HL-60 (cell line): ENCODE data around the gene RIBC2.

Experiments
- DNase-seq, 2 experiments: peaks; one replicate each; pipeline ENCODE4 v3.0.0-alpha.2; 2010 to 2020; ENCODE audit warnings: low read depth in 1 of 2, low spot score in 1 of 2
- H3K27ac ChIP-seq: fragments of 250-450 bp; sonication (Bioruptor Pico); replicated peaks from 2 replicates; pipeline ENCODE4 v1.5.1; 2020; ENCODE audit warnings: mild to moderate bottlenecking, moderate library complexity
- H3K27me3 ChIP-seq: fragments of 250-450 bp; sonication (Bioruptor Pico); 2 replicates; pipeline ENCODE4 v1.5.1; 2021; ENCODE audit warnings: mild to moderate bottlenecking, moderate library complexity; ENCODE audit not compliant: insufficient read depth, poor library complexity, severe bottlenecking
- H3K4me3 ChIP-seq: replicated peaks from 2 replicates; pipeline ENCODE4 v1.5.1; 2011; ENCODE audit warnings: mild to moderate bottlenecking, control low read depth, low read length; ENCODE audit not compliant: insufficient read depth
- GABPA ChIP-seq: IDR thresholded peaks from 2 replicates; pipeline ENCODE4 v1.6.1; 2012; ENCODE audit warnings: low read depth
- POLR2AphosphoS5 ChIP-seq: IDR thresholded peaks from 2 replicates; pipeline ENCODE4 v1.6.1; 2012; ENCODE audit warnings: low read depth
- REST ChIP-seq: IDR thresholded peaks from 2 replicates; pipeline ENCODE4 v1.6.1; 2012; ENCODE audit warnings: low read depth; ENCODE audit not compliant: insufficient replicate concordance
- SPI1 ChIP-seq: IDR thresholded peaks from 2 replicates; pipeline ENCODE4 v1.6.1; 2012; ENCODE audit warnings: low read depth, mild to moderate bottlenecking, borderline replicate concordance
- TF ChIP-seq, protein P1 (sequence below): IDR thresholded peaks from one replicate; pipeline ENCODE4 v1.5.1; 2011; ENCODE audit warnings: low read length, control low read depth, inconsistent platforms; ENCODE audit not compliant: insufficient read depth

Gene RIBC2

GRCh38 chr22:45429981-45430775 lies 16.7 kb downstream of the RIBC2 start:
- H3K27ac ChIP-seq: no peak overlapping the region
- no peak for DNase-seq
- no peak overlapping the region for H3K4me3 ChIP-seq
- H3K27me3 ChIP-seq: no peaks in the 10 kb centered on the region
- TF ChIP-seq, protein P1, sequence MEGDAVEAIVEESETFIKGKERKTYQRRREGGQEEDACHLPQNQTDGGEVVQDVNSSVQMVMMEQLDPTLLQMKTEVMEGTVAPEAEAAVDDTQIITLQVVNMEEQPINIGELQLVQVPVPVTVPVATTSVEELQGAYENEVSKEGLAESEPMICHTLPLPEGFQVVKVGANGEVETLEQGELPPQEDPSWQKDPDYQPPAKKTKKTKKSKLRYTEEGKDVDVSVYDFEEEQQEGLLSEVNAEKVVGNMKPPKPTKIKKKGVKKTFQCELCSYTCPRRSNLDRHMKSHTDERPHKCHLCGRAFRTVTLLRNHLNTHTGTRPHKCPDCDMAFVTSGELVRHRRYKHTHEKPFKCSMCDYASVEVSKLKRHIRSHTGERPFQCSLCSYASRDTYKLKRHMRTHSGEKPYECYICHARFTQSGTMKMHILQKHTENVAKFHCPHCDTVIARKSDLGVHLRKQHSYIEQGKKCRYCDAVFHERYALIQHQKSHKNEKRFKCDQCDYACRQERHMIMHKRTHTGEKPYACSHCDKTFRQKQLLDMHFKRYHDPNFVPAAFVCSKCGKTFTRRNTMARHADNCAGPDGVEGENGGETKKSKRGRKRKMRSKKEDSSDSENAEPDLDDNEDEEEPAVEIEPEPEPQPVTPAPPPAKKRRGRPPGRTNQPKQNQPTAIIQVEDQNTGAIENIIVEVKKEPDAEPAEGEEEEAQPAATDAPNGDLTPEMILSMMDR: no peak
- no peak for TF ChIP-seq SPI1
- TF ChIP-seq GABPA: no peak
- no peak for TF ChIP-seq POLR2AphosphoS5
- TF ChIP-seq REST: no peak

GRCh38 chr22:45430871-45431270 lies 17.4 kb downstream of the RIBC2 start:
- TF ChIP-seq POLR2AphosphoS5: no peak
- no peak for TF ChIP-seq GABPA
- TF ChIP-seq, protein P1: no peak
- TF ChIP-seq SPI1: no peak
- no peak for TF ChIP-seq REST
- H3K27ac ChIP-seq: no peak overlapping the region
- no peak for DNase-seq
- no peak overlapping the region for H3K4me3 ChIP-seq
- no peaks in the 10 kb centered on the region for H3K27me3 ChIP-seq

- no peak overlapping the region for H3K27ac ChIP-seq
- no peak for TF ChIP-seq REST
- no peak for TF ChIP-seq GABPA
- no peak overlapping the region for H3K4me3 ChIP-seq
- H3K27me3 ChIP-seq: no peaks in the 10 kb centered on the region
- DNase-seq: no peak
These were observed 21.5 kb downstream of the RIBC2 start for GRCh38 chr22:45434981-45435380.
